Measurements from ENCODE around the gene LRSAM1.

LRSAM1 gene

GRCh38 chr9:127421057-127421456, 30.3 kb upstream of the LRSAM1 start:
- Histone ChIP-seq H3K4me2 (ENCODE audit: insufficient read depth, low read length) (no peak overlapping the region), H3K27me3 (ENCODE audit: insufficient read depth, low read length, poor library complexity) (no peaks in the 10 kb centered on the region), H2AFZ (ENCODE audit: low read depth, low read length) (no peak overlapping the region), H3K79me2 (ENCODE audit: insufficient read depth, low read length) (peaks cover 24% of the 10 kb centered on the region), H3K27ac (ENCODE audit: low read length) (no peak overlapping the region), H4K20me1 (ENCODE audit: insufficient read depth, low read length) (peaks cover 16% of the 10 kb centered on the region; the same call in 1 of the 2 replicates), H3K9ac (ENCODE audit: low read depth, low read length) (no peak overlapping the region), H3K36me3 (ENCODE audit: insufficient read depth, low read length) (no peaks in the 10 kb centered on the region), H3K4me3 (ENCODE audit: low read depth in 1 of 2, low read length in 2 of 2) (no peak overlapping the region), H3K4me1 (ENCODE audit: insufficient read depth, low read length) (peaks cover 25% of the 10 kb centered on the region), H3K9me3 (ENCODE audit: insufficient read depth, low read length, severe bottlenecking) (no peaks in the 10 kb centered on the region)
- no peak for TF ChIP-seq EZH2 (IDR thresholded peaks at IDR 0.05; ENCODE audit: borderline replicate concordance, low read depth, low read length, severe bottlenecking)
- TF ChIP-seq, protein P1, sequence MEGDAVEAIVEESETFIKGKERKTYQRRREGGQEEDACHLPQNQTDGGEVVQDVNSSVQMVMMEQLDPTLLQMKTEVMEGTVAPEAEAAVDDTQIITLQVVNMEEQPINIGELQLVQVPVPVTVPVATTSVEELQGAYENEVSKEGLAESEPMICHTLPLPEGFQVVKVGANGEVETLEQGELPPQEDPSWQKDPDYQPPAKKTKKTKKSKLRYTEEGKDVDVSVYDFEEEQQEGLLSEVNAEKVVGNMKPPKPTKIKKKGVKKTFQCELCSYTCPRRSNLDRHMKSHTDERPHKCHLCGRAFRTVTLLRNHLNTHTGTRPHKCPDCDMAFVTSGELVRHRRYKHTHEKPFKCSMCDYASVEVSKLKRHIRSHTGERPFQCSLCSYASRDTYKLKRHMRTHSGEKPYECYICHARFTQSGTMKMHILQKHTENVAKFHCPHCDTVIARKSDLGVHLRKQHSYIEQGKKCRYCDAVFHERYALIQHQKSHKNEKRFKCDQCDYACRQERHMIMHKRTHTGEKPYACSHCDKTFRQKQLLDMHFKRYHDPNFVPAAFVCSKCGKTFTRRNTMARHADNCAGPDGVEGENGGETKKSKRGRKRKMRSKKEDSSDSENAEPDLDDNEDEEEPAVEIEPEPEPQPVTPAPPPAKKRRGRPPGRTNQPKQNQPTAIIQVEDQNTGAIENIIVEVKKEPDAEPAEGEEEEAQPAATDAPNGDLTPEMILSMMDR (IDR thresholded peaks at IDR 0.05; ENCODE audit: borderline replicate concordance, extremely low read depth, low read length, poor library complexity, severe bottlenecking): no peak
- no peak for DNase-seq
- no peak for ATAC-seq (ENCODE audit: insufficient read depth, low read depth)

- no peaks in the 10 kb centered on the region for H3K9me3 ChIP-seq (ENCODE audit: insufficient read depth, low read length, severe bottlenecking)
- no peaks in the 10 kb centered on the region for H3K36me3 ChIP-seq (ENCODE audit: insufficient read depth, low read length)
- peaks cover 12% of the 10 kb centered on the region; the same call in 1 of the 2 replicates for H4K20me1 ChIP-seq (ENCODE audit: insufficient read depth, low read length)
- no peak overlapping the region for H3K4me3 ChIP-seq (ENCODE audit: low read depth in 1 of 2, low read length in 2 of 2)
- ATAC-seq (ENCODE audit: insufficient read depth, low read depth) (no peak), DNase-seq (no peak)
- H3K27me3 ChIP-seq (ENCODE audit: insufficient read depth, low read length, poor library complexity): no peaks in the 10 kb centered on the region
- TF ChIP-seq EZH2 (IDR thresholded peaks at IDR 0.05; ENCODE audit: borderline replicate concordance, low read depth, low read length, severe bottlenecking): no peak
- TF ChIP-seq, protein P1 (IDR thresholded peaks at IDR 0.05; ENCODE audit: borderline replicate concordance, extremely low read depth, low read length, poor library complexity, severe bottlenecking): no peak
- peaks cover 33% of the 10 kb centered on the region for H3K79me2 ChIP-seq (ENCODE audit: insufficient read depth, low read length)
- H3K4me2 ChIP-seq (ENCODE audit: insufficient read depth, low read length): peak overlapping the region; percentile 92
- no peak overlapping the region for H3K9ac ChIP-seq (ENCODE audit: low read depth, low read length)
- H3K4me1 ChIP-seq (ENCODE audit: insufficient read depth, low read length): peaks cover 31% of the 10 kb centered on the region
- H2AFZ ChIP-seq (ENCODE audit: low read depth, low read length): no peak overlapping the region
- H3K27ac ChIP-seq (ENCODE audit: low read length): no peak overlapping the region
Observed at GRCh38 chr9:127422133-127422782, 29.1 kb upstream of the LRSAM1 start.

- H3K4me1 ChIP-seq (ENCODE audit: insufficient read depth, low read length): peaks cover 31% of the 10 kb centered on the region
- no peak overlapping the region for H3K27ac ChIP-seq (ENCODE audit: low read length)
- H4K20me1 ChIP-seq (ENCODE audit: insufficient read depth, low read length): peaks cover 10% of the 10 kb centered on the region; the same call in 1 of the 2 replicates
- peak overlapping the region in 1 of 2 experiments; percentile 89; a peak in 3 of 4 replicates for H3K4me3 ChIP-seq (ENCODE audit: low read depth in 1 of 2, low read length in 2 of 2)
- TF ChIP-seq, protein P1 (IDR thresholded peaks at IDR 0.05; ENCODE audit: borderline replicate concordance, extremely low read depth, low read length, poor library complexity, severe bottlenecking): no peak
- no peak for TF ChIP-seq EZH2 (IDR thresholded peaks at IDR 0.05; ENCODE audit: borderline replicate concordance, low read depth, low read length, severe bottlenecking)
- ATAC-seq (ENCODE audit: insufficient read depth, low read depth) (no peak), DNase-seq (no peak)
- peaks cover 38% of the 10 kb centered on the region for H3K79me2 ChIP-seq (ENCODE audit: insufficient read depth, low read length)
- H3K9ac ChIP-seq (ENCODE audit: low read depth, low read length): peak overlapping the region; percentile 71
- no peak overlapping the region; the same call in 1 of the 2 replicates for H2AFZ ChIP-seq (ENCODE audit: low read depth, low read length)
- no peaks in the 10 kb centered on the region for H3K27me3 ChIP-seq (ENCODE audit: insufficient read depth, low read length, poor library complexity)
- H3K4me2 ChIP-seq (ENCODE audit: insufficient read depth, low read length): peak overlapping the region; percentile 92
- H3K9me3 ChIP-seq (ENCODE audit: insufficient read depth, low read length, severe bottlenecking): no peaks in the 10 kb centered on the region
- H3K36me3 ChIP-seq (ENCODE audit: insufficient read depth, low read length): no peaks in the 10 kb centered on the region
Observed at GRCh38 chr9:127422787-127423186, 28.5 kb upstream of the LRSAM1 start.

All from DND-41 (cell line).